Thymus (tissue), 11 donors: ENCODE results near the gene SLC12A3. TPM values are rescaled to one million over a fixed set of nuclear protein-coding genes. Genes with fewer than 3 reads are reported as not detected.
A peak's percentile ranks its signal among the peaks of the same experiment; 100 is the strongest.

Experiments used
- DNase-seq, 9 donors: peaks; one replicate each; pipeline ENCODE4 v3.0.0-alpha.2; 2013; ENCODE audit warnings: low spot score in 9 of 9, low read depth in 6 of 9, missing footprints in 1 of 9
- H3K27ac ChIP-seq, 2 donors: one replicate each; pipeline ENCODE4 v1.5.1; 2013; ENCODE audit warnings: control low read depth in 1 of 2, low read depth in 1 of 2, low read length in 1 of 2, mild to moderate bottlenecking in 1 of 2, moderate library complexity in 1 of 2
- H3K27me3 ChIP-seq, 2 donors: one replicate each; pipeline ENCODE4 v1.5.1; 2013; ENCODE audit warnings: low read length in 1 of 2; ENCODE audit not compliant: control insufficient read depth in 2 of 2, insufficient read depth in 1 of 2
- H3K36me3 ChIP-seq, 2 donors: one replicate each; pipeline ENCODE4 v1.5.1; 2013; ENCODE audit warnings: low read length in 1 of 2, mild to moderate bottlenecking in 1 of 2, moderate library complexity in 1 of 2; ENCODE audit not compliant: control insufficient read depth in 2 of 2, insufficient read depth in 2 of 2
- H3K4me1 ChIP-seq, 2 donors: one replicate each; pipeline ENCODE4 v1.5.1; 2013; ENCODE audit warnings: low read length in 2 of 2; ENCODE audit not compliant: control insufficient read depth in 2 of 2, insufficient read depth in 2 of 2
- H3K4me3 ChIP-seq, 2 donors: one replicate each; pipeline ENCODE4 v1.5.1; 2013; ENCODE audit warnings: low read length in 2 of 2, control low read depth in 1 of 2, mild to moderate bottlenecking in 1 of 2
- H3K9me3 ChIP-seq, 2 donors: one replicate each; pipeline ENCODE4 v1.5.1; 2013; ENCODE audit warnings: low read length in 1 of 2, mild to moderate bottlenecking in 1 of 2; ENCODE audit not compliant: control insufficient read depth in 2 of 2, insufficient read depth in 1 of 2
- WGBS: extraction: QIAGEN DNeasy Blood & Tissue Kit; methylation state at CpG from one replicate; pipeline ENCODE4 v1.1.7; 2013; 5-methylcytosine and 5-hydroxymethylcytosine counted together
- polyA plus RNA-seq: library from polyadenylated mRNA; stranded (reverse); fragments of 200-250 nt; gene quantifications from one replicate; pipeline ENCODE4 v1.2.3, GENCODE V29; 2013
- total RNA-seq: library from RNA; stranded (reverse); fragments of 120-200 nt; gene quantifications from one replicate; pipeline ENCODE4 v1.2.4, GENCODE V29; 2013
- donor health status: healthy.

SLC12A3 gene
- total and polyA plus RNA-seq, 2 donors: 0.34 to 0.52 TPM

- Histone ChIP-seq H3K4me1 (peaks cover 3 to 7% of the 10 kb centered on the region in 2 donors), H3K27me3 (no peaks in the 10 kb centered on the region)
Measured at GRCh38 chr16:56842133-56842532, 22.9 kb upstream of the SLC12A3 start.

GRCh38 chr16:56844056-56844455 lies 21.0 kb upstream of the SLC12A3 start:
- peaks cover 46 to 48% of the 10 kb centered on the region in 2 donors for H3K36me3 ChIP-seq
- no peaks in the 10 kb centered on the region for H3K9me3 ChIP-seq
- peaks cover 15 to 26% of the 10 kb centered on the region in 2 donors for H3K4me1 ChIP-seq
- H3K27ac ChIP-seq: no peak overlapping the region
- no peak overlapping the region for H3K4me3 ChIP-seq
- 98% methylated on average over 6 of the region's 6 CpGs for whole genome bisulfite sequencing
- no peak for DNase-seq
- no peaks in the 10 kb centered on the region for H3K27me3 ChIP-seq

More at GRCh38 chr16:56842133-56842532, 22.9 kb upstream of the SLC12A3 start:
- Histone ChIP-seq H3K27ac (no peak overlapping the region), H3K9me3 (no peaks in the 10 kb centered on the region), H3K4me3 (no peak overlapping the region), H3K36me3 (peaks cover 63 to 65% of the 10 kb centered on the region in 2 donors)
- no peak for DNase-seq

- peak overlapping the region; percentile 64 to 79 for H3K27ac ChIP-seq
- H3K4me1 ChIP-seq: peaks cover 23 to 57% of the 10 kb centered on the region in 2 donors
- H3K27me3 ChIP-seq: no peaks in the 10 kb centered on the region
- peak in 7 of 9 donors; percentile 23 to 80 (median 57) for DNase-seq
- WGBS: 44% methylated on average over 9 of the region's 9 CpGs
- H3K9me3 ChIP-seq: no peaks in the 10 kb centered on the region
- H3K36me3 ChIP-seq: peaks cover 19 to 22% of the 10 kb centered on the region in 2 donors
- H3K4me3 ChIP-seq: no peak overlapping the region
Measured at GRCh38 chr16:56847173-56847910, 17.7 kb upstream of the SLC12A3 start.

GRCh38 chr16:56848029-56848936 lies 16.7 kb upstream of the SLC12A3 start:
- Histone ChIP-seq H3K4me1 (peaks cover 23 to 57% of the 10 kb centered on the region in 2 donors), H3K9me3 (no peaks in the 10 kb centered on the region), H3K27ac (peak overlapping the region; percentile 36 to 79), H3K36me3 (peaks cover 10 to 16% of the 10 kb centered on the region in 2 donors), H3K27me3 (no peaks in the 10 kb centered on the region), H3K4me3 (no peak overlapping the region)
- no peak for DNase-seq
- 90% methylated on average over 11 of the region's 11 CpGs for WGBS

- WGBS: 53% methylated on average over 7 of the region's 7 CpGs
- H3K27ac ChIP-seq: peak overlapping the region in 1 of 2 donors; percentile 6
Measured at GRCh38 chr16:56848955-56849689, 15.9 kb upstream of the SLC12A3 start.

GRCh38 chr16:56849690-56850680 lies 15.0 kb upstream of the SLC12A3 start:
- no peak for DNase-seq
- Histone ChIP-seq H3K27ac (peak overlapping the region in 1 of 2 donors; percentile 6), H3K9me3 (no peaks in the 10 kb centered on the region), H3K4me1 (peaks cover 23 to 57% of the 10 kb centered on the region in 2 donors), H3K4me3 (no peak overlapping the region), H3K36me3 (peaks cover 0 to 7% of the 10 kb centered on the region in 2 donors), H3K27me3 (no peaks in the 10 kb centered on the region)
- 93% methylated on average over 11 of the region's 11 CpGs for WGBS

More at GRCh38 chr16:56848955-56849689, 15.9 kb upstream of the SLC12A3 start:
- no peak overlapping the region for H3K4me3 ChIP-seq
- peak in 1 of 9 donors; percentile 39 for DNase-seq
- peaks cover 5 to 11% of the 10 kb centered on the region in 2 donors for H3K36me3 ChIP-seq
- H3K4me1 ChIP-seq: peaks cover 23 to 57% of the 10 kb centered on the region in 2 donors
- no peaks in the 10 kb centered on the region for H3K9me3 ChIP-seq
- no peaks in the 10 kb centered on the region for H3K27me3 ChIP-seq

GRCh38 chr16:56851671-56852400 lies 13.2 kb upstream of the SLC12A3 start:
- H3K27me3 ChIP-seq: no peaks in the 10 kb centered on the region
- peaks cover 22 to 53% of the 10 kb centered on the region in 2 donors for H3K4me1 ChIP-seq
- peak in 1 of 9 donors; percentile 46 for DNase-seq
- WGBS: 79% methylated on average over 8 of the region's 8 CpGs
- H3K27ac ChIP-seq: no peak overlapping the region
- no peaks in the 10 kb centered on the region for H3K36me3 ChIP-seq
- no peak overlapping the region for H3K4me3 ChIP-seq
- no peaks in the 10 kb centered on the region for H3K9me3 ChIP-seq
